ENCODE measurements around the gene ESYT1. TPM values are rescaled to one million over a fixed set of nuclear protein-coding genes. Genes with fewer than 3 reads are reported as not detected.

ESYT1 gene
- polyA plus RNA-seq, 1 experiment = 127 TPM

GRCh38 chr12:56103823-56104108 lies 24.3 kb upstream of the ESYT1 start:
- Histone ChIP-seq H3K27ac (ENCODE audit: low read depth, low read length) (peak overlapping the region; percentile 21), H3K27me3 (ENCODE audit: control insufficient read depth, insufficient read depth, low read length) (peaks cover 4% of the 10 kb centered on the region), H3K4me3 (ENCODE audit: low read depth, low read length) (peak overlapping the region; percentile 92), H3K9me3 (ENCODE audit: control insufficient read depth, insufficient read depth, low read length) (peaks cover 6% of the 10 kb centered on the region; the same call in 1 of the 2 replicates)
- DNase-seq (ENCODE audit: low read depth, low spot score) = no peak
- no peak for TF ChIP-seq CTCF (IDR thresholded peaks at IDR 0.05; ENCODE audit: low read depth, low read length)
- CTCF ChIA-PET = interaction anchor here (0.5 to 2.2 kb wide), 7 partner anchors 15 to 1540 kb away, joined by 3 to 12 read pairs (median 4); partner anchors contain the start of gene ZC3H10
- POLR2A ChIA-PET = interaction anchor here (0.6 to 3.3 kb wide), 23 partner anchors 9 to 374 kb away, joined by 3 to 42 read pairs (median 4); partner anchors contain the start of genes ERBB3, ESYT1, IKZF4 and RAB5B

GRCh38 chr12:56104109-56104814 lies 23.8 kb upstream of the ESYT1 start, which contains the start of gene PA2G4:
Gene PA2G4 (plus strand): TSS chr12:56104559. CDS start chr12:56104738, 179 bp downstream.
- peak; percentile 97 for DNase-seq (ENCODE audit: low read depth, low spot score)
- Histone ChIP-seq H3K4me3 (ENCODE audit: low read depth, low read length) (peak within 1 kb of the TSS; percentile 92), H3K9me3 (ENCODE audit: control insufficient read depth, insufficient read depth, low read length) (peaks cover 6% of the 10 kb centered on the region; the same call in 1 of the 2 replicates), H3K27me3 (ENCODE audit: control insufficient read depth, insufficient read depth, low read length) (no peaks in the 10 kb centered on the region), H3K27ac (ENCODE audit: low read depth, low read length) (peak within 1 kb of the TSS; percentile 21)
- CTCF ChIA-PET = interaction anchor here (0.5 to 2.2 kb wide), 7 partner anchors 15 to 1540 kb away, joined by 3 to 12 read pairs (median 4); partner anchors contain the start of gene ZC3H10
- TF ChIP-seq CTCF (IDR thresholded peaks at IDR 0.05; ENCODE audit: low read depth, low read length) = no peak
- POLR2A ChIA-PET = interaction anchor here (0.5 to 3.3 kb wide), 27 partner anchors 9 to 374 kb away, joined by 3 to 42 read pairs (median 4); partner anchors contain the start of genes ERBB3, ESYT1, IKZF4 and RAB5B

GRCh38 chr12:56104815-56105608 lies 23.1 kb upstream of the ESYT1 start:
- CTCF ChIA-PET = interaction anchor here (0.8 to 2.2 kb wide), 5 partner anchors 14 to 109 kb away, joined by 3 to 12 read pairs (median 4); partner anchors contain the start of gene ZC3H10
- POLR2A ChIA-PET = interaction anchor here (0.9 to 3.3 kb wide), 14 partner anchors 10 to 255 kb away, joined by 3 to 42 read pairs (median 4); partner anchors contain the start of genes ERBB3, ESYT1, IKZF4 and RAB5B
- Histone ChIP-seq H3K4me3 (ENCODE audit: low read depth, low read length) (peak overlapping the region; percentile 92), H3K27me3 (ENCODE audit: control insufficient read depth, insufficient read depth, low read length) (no peaks in the 10 kb centered on the region), H3K27ac (ENCODE audit: low read depth, low read length) (peak overlapping the region; percentile 21), H3K9me3 (ENCODE audit: control insufficient read depth, insufficient read depth, low read length) (peaks cover 6% of the 10 kb centered on the region; the same call in 1 of the 2 replicates)
- DNase-seq (ENCODE audit: low read depth, low spot score) = no peak
- no peak for TF ChIP-seq CTCF (IDR thresholded peaks at IDR 0.05; ENCODE audit: low read depth, low read length)

- TF ChIP-seq CTCF (IDR thresholded peaks at IDR 0.05; ENCODE audit: low read depth, low read length) = no peak
- ChIA-PET POLR2A (interaction anchor here (0.5 to 3.3 kb wide), 3 partner anchors 12 to 70 kb away, joined by 3 to 42 read pairs (median 19); partner anchors contain the start of genes ERBB3, RPL41 and ZC3H10), CTCF (no interaction called here)
- Histone ChIP-seq H3K9me3 (ENCODE audit: control insufficient read depth, insufficient read depth, low read length) (peaks cover 6% of the 10 kb centered on the region; the same call in 1 of the 2 replicates), H3K4me3 (ENCODE audit: low read depth, low read length) (peak overlapping the region; percentile 92), H3K27ac (ENCODE audit: low read depth, low read length) (no peak overlapping the region), H3K27me3 (ENCODE audit: control insufficient read depth, insufficient read depth, low read length) (no peaks in the 10 kb centered on the region)
- no peak for DNase-seq (ENCODE audit: low read depth, low spot score)
Observed at GRCh38 chr12:56105609-56105902, 22.5 kb upstream of the ESYT1 start.
